HUDEP-2 (cell line): ENCODE results near the gene RNF11.

Source experiments
- DNase-seq, 76 experiments: peaks; one replicate each; lab custom pipeline; 2025; ENCODE audit not compliant: unreplicated experiment in 76 of 76; lab: John Stamatoyannopoulos, UW

Gene RNF11

GRCh38 chr1:51309291-51309690 is 73.2 kb downstream of the RNF11 start:
- no peak for DNase-seq

GRCh38 chr1:51310871-51311613 is 75.0 kb downstream of the RNF11 start:
- no peak for DNase-seq

- DNase-seq: no peak
Observed at GRCh38 chr1:51311826-51312225, 75.8 kb downstream of the RNF11 start.

- DNase-seq: no peak
Observed at GRCh38 chr1:51312718-51313117, 76.6 kb downstream of the RNF11 start.

- DNase-seq: no peak
Observed at GRCh38 chr1:51313268-51313852, 77.3 kb downstream of the RNF11 start.

GRCh38 chr1:51313961-51314777 is 78.1 kb downstream of the RNF11 start:
- peak in 2 of 76 experiments; percentile 10 to 20 for DNase-seq

GRCh38 chr1:51314974-51315373 is 78.9 kb downstream of the RNF11 start:
- DNase-seq: no peak

GRCh38 chr1:51316113-51316845 is 80.2 kb downstream of the RNF11 start:
- no peak for DNase-seq

GRCh38 chr1:51316846-51317120 is 80.7 kb downstream of the RNF11 start:
- DNase-seq: no peak

GRCh38 chr1:51317798-51318197 is 81.7 kb downstream of the RNF11 start:
- no peak for DNase-seq

- peak in 1 of 76 experiments; percentile 19 for DNase-seq
Observed at GRCh38 chr1:51320967-51321923, 85.2 kb downstream of the RNF11 start.

GRCh38 chr1:51321924-51322280 is 85.8 kb downstream of the RNF11 start:
- DNase-seq: no peak

GRCh38 chr1:51322417-51323101 is 86.5 kb downstream of the RNF11 start:
- DNase-seq: no peak
